NCI-H1436 (cell line): ENCODE data around the gene ATXN10.
"Not testable (repeated sequence)": the region's sequence is repeated elsewhere in the genome, so short reads cannot be mapped to it uniquely, and the experiment has no call there.

Source experiments
- DNase-seq: peaks from one replicate; lab custom pipeline; 2025; lab: John Stamatoyannopoulos, UW

The ATXN10 gene

GRCh38 chr22:45709060-45709739 lies 37.6 kb downstream of the ATXN10 start:
- peak; percentile 44 for DNase-seq

DNA sequence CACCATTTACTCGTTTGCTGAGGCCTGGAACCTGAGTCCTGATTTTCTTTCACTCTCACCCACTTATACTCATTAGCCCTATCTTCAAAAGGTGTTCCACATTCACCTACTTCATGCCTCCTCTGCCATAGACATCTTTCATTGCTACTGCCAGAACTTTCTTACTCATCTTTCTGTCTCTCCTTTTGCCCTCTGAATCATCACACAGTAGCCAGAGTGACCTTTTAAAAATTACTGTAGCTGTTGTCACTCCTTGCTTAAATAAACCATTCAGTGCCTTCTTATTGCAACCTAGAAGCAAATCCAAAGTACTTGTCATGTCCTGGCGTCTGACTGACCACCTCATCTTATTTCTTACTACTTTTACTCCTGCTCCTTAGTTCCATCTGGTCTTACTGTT lies 38.2 kb downstream of the ATXN10 start:
- DNase-seq: no peak

- no peak for DNase-seq
Observed at GRCh38 chr22:45710469-45710868, 38.8 kb downstream of the ATXN10 start.

GRCh38 chr22:45714390-45714789 lies 42.8 kb downstream of the ATXN10 start:
- not testable (repeated sequence) for DNase-seq

- no peak for DNase-seq
Observed at GRCh38 chr22:45717789-45718188, 46.2 kb downstream of the ATXN10 start.

GRCh38 chr22:45718391-45718790 lies 46.8 kb downstream of the ATXN10 start:
- DNase-seq: no peak

GRCh38 chr22:45720839-45721378 lies 49.3 kb downstream of the ATXN10 start:
- no peak for DNase-seq

DNA sequence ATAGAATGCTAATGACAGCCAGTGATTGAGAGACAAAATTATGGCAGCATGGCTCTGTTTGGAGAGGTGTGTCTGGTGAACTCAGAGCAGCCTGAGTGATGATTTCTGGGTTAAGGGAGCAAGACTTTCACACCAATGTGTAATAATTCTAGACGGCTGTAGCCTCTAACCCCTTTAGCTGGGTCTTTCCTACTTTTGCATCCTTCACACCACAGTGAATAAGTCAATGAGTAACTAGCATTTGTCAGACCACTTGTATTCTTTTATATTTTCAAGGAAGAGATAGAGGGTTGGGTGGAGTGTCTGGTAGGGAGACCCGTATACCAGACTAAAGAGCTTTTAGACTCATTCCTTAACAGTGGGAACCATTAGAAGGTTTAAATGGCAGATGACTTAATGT lies 50.4 kb downstream of the ATXN10 start:
- DNase-seq: no peak

GRCh38 chr22:45726081-45726480 lies 54.4 kb downstream of the ATXN10 start:
- no peak for DNase-seq

DNA sequence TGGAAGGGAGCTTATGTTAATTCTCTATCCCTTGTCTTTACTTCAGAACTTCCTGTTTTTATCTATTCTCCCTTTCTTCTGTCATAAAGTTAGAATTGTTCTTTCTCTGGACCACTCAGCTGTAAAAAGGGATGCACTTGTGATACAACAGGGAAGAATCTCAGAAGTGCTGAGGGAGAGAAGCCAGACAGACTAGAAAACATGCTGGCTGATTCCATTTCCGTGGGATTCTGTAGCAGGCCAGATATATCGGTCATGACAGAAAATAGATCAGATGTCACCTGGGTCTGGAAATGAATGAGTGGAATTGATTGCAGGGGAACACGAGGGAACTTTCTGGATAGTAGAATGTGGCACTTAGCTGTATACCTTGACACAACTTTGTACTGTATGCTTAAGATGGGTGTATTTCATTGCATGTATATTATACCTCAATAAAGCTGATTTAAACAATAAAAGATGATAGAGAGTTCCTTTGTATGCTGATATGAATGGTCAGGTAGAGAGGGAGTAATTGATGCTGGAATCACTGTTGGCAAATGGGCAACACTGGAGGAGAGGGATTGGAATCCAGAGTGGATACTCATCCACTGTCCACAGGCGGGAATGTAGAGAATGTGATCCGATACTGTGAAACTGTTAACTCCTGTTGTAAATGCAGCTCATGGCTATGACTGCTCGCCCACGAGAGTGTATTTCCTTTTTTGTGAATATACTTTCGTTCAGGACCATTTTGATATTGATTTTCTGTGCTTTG lies 59.6 kb downstream of the ATXN10 start:
- DNase-seq: no peak

- DNase-seq: no peak
Observed at GRCh38 chr22:45731798-45732495, 60.3 kb downstream of the ATXN10 start.

DNA sequence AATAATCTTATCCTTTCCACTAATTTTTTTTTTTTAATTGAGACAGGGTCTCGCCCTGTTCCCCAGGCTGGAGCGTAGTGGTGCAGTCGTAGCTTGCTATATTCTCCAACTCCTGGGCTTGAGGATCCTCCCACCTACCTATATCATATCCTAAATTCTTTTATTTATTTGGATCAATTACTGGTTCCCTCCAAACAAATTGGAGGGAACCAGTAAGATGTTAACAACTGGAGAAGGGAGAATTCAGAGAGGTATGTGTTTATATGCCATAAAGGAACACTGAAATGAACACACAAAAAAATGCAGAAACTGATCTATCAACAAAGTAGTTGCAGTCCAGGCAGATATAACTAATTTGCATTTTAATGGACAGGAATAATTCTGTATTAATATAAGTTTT lies 63.6 kb downstream of the ATXN10 start:
- no peak for DNase-seq

DNA sequence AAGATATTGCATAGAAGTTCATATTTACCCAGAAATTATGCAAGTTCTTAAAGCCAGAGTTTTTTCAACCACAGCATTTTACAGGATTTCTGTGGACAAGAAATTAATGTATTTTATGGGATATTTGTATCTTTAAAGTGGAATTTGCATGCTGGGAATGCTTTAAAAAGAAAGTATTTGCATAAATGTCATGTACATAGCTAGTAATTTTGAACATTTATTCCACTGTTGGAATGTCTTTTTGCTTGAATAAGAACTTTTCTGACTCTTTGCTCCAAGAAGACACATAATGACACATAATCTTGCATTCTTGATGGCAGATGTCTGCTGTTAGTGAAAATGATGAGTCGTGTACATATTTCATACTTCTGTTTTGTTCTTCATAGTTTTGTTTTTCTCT lies 66.6 kb downstream of the ATXN10 start:
- DNase-seq: no peak

DNA sequence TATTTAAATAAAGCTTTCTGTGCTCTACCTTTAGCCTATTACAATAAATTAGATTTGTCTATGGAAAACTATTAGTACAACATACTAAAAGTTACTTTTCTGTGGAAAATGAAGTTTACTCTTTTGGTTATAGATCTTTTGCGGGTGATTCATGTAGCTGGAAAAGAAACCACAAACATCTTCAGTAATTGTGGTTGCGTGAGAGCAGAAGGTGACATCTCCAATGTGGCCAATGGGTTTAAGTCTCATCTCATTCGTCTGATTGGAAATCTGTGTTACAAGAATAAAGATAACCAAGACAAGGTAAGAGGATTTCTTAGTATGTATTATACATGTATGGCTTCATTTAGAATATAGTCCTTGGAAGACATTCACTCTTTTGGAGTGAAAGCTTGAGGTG lies 68.6 kb downstream of the ATXN10 start:
- no peak for DNase-seq

- peak; percentile 35 for DNase-seq
Observed at GRCh38 chr22:45742866-45743450, 71.3 kb downstream of the ATXN10 start.

DNA sequence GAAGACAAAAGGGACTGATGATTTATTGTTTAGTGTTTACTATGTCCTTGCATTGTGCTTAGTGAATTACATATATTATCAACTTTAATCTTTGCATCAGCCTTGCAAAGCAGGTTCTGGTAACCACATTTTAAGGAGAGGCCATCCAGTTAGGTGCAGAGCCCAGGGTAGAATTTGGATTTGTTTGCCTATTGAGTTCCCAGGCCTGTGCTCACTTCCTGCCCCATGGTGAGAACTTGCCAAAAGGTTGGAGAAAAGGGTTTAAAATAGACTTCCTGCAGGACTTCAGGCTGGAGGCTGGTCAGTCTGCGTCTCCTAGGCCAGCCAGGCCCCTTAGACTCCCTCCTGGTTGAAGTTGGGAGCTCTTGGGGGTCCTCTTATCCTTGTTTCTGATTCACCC lies 72.1 kb downstream of the ATXN10 start:
- DNase-seq: no peak

DNA sequence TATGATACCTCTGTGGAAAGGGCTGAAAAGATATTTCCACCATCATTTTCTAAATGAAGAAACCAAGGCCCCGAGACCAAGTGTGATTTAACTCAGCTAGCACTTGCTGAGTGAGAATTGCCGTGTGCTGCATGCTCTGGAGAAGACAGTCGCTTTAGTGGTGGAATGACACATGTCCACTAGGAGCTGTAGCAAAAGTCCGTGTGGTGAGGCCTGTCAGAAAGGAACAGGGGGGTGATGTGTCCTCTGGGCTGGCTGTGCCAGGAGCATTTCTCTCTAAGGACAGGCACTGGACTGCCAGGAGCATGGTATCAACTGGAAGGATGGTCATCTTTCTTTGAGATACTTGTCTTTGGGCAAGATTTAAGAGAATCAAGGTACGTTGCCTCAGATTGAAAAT lies 72.8 kb downstream of the ATXN10 start:
- DNase-seq: no peak

GRCh38 chr22:45750626-45751025 lies 79.0 kb downstream of the ATXN10 start:
- no peak for DNase-seq

GRCh38 chr22:45752036-45752435 lies 80.4 kb downstream of the ATXN10 start:
- DNase-seq: no peak

DNA sequence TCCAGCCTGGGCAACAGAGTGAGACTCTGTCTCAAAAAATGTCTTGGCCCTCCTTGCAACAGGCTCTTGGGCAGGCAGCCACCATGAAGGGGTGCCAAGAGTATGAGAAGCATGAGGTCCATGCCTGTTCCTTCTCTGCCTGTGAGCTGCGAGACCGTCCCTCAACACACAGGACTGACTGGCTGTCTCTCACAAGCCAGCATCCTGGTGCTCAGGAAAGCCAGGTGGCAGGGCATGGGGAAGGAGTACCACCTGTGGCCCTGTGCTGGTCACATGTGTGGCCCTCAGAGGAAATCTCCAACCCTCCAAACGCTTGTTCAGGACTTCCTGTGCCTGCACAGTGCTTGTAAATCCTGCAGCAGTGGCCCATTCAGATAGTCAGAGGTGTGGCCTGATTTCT lies 83.2 kb downstream of the ATXN10 start:
- DNase-seq: no peak

DNA sequence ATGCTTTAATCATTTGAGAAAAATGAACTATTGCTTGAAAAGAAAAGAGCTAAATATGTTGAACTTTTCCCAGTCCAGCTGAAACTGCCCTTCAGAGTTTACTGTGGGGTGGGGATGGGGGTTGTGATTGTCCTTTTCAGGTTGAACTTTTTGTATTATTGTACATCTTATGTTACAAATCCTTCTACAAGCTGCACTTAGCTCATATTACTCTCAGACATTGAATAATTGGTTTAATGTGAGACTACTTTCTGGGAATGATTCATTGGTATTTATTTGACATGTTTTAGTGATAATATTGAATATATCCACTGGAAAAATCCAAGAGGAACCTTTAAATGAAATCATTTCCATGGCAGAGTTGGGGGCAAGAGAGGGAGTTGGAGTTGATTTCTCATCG lies 84.9 kb downstream of the ATXN10 start:
- DNase-seq: no peak

DNA sequence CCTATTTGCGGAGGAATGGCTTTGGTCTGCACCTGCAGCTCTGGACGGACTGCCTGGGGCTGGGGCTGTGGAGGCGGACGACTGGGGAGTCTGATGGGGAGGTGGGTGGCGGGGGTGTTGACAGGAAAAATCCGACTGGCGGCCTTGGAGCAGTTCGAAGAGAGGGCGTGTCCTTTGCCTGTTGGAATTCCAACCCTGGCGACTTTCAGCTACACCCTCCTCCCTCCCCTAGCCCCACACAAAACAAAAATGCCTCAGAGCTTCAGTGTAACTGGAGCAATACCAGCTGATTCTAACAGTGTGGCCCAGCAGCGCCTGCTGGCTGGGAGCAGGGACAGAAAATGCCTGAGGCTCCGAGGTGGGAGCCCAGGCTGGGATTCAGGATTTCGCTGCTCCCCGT lies 85.4 kb downstream of the ATXN10 start:
- DNase-seq: no peak

DNA sequence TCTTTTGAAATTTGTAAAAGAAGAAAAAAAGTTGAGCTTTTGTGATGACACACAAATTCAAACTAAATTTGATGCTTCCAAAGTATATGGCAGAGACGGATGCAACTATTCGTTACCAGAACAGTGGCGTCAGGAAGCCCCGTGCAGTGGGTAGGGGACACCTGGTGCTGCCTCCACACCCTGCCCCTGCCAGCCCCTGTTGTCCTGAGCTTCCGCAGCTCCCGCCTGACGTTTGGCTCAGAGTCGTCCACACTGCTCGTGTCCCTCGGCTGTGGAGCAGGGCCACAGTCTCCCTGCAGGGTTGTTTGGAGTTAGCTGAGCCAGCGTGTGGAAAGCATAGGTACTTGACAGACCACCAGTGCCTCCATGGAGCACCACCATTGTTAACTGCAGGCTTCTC lies 86.3 kb downstream of the ATXN10 start:
- no peak for DNase-seq
